HG03066 (cell line): ENCODE results near the gene KCNMB1.

Source experiments
- ATAC-seq: cut with Tn5 transposase; IDR thresholded peaks from one replicate; pipeline ENCODE4 v1.9.1; 2021; ENCODE audit warnings: low read depth; ENCODE audit not compliant: unreplicated experiment

Gene KCNMB1

GRCh38 chr5:170416526-170416925 lies 27.4 kb upstream of the KCNMB1 start:
- ATAC-seq: no peak

DNA sequence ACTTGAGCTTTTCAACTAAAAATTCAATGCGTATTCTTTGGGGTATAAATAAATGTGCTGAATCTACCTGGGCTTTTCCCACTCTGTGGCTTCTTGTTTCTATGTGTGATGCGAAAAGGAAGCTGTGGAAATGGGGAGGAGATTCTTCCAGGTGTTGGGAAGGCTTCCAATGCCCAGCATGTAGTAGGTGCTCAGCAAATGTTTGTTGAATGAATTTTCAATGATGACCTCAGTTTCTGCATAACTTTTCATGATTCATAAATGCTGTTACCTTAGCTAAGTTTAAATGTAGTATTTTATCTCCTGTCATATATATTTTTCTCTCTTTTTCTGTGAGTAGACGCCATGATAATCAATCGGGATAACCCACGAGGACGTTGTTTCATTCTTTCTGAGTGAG lies 25.6 kb upstream of the KCNMB1 start:
- ATAC-seq: no peak

- no peak for ATAC-seq
Observed at GRCh38 chr5:170413897-170414296, 24.7 kb upstream of the KCNMB1 start.

DNA sequence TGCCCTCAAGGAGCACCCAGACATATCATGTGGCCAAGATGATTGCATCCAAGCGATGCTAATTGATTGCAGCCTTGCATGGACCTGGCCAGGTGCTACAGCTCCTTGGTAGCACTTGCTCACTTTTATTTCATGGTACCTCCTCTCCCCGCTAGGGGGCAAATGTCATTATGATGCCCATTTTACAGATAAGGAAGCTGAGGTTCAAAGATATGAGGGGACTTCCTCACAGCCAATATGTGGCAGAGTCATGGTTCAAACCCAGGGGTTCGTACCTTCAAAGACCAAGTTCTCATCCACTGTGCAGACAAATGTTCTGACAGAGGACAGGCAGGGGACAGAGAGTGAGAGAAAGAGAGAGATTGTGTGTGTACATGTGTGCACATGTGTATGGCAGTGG lies 21.9 kb upstream of the KCNMB1 start:
- ATAC-seq: no peak

DNA sequence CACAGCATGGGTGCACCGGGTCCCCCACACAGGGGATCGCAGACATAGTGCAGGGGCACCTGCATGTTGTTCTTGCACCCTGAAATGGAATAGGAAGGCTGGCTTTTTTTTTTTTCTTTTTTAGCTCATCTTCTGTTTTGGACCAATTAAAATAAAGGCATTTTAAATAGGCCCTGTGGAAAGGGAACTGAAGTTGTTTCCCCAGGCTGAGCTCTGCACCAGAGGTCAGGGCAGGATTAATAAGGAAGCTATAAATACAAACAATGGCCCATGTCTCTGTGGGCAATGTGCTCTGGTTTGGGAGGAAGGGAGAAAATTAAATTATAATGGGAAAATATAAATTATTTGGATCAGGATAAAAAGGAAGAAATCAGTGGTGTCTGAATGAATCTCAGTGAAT lies 21.2 kb upstream of the KCNMB1 start:
- no peak for ATAC-seq

DNA sequence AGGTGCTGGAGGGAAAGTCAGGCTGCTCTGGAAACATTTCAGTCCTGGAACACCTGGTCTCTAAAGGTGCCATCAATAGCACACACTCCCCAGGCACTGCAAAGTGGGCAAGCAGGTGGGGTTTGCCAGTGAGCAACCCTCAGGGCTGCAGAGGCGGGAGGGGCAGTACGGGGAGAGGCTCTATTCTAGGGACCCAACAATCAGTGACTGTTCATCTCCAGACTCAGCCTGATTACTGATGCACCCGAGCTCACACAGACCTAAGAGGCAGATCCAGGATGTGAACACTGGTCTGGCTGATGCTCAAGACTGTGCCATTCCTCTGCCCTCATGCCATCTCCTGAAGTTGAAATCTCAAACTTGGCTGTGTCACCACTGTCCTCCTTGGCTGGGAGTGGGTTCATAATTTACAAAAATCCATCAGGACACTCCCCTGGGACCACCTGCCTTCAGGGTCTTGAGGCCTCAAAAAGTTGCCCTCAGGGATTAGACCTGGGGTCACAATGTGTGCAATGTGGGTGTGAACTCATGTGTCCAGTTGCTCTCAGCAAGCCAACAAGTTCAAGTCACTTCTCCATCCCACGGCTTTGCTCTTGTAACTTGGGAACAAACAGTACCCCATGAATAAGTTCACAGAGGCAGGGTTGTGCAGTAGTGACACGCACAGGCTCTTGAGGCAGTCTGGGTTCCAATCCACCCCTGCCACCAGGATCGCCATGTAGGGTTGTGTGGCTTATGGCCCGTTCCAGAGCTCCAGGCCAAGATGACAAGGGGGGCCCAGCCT lies 19.9 kb upstream of the KCNMB1 start:
- no peak for ATAC-seq

- no peak for ATAC-seq
Observed at GRCh38 chr5:170408226-170408625, 19.1 kb upstream of the KCNMB1 start.

DNA sequence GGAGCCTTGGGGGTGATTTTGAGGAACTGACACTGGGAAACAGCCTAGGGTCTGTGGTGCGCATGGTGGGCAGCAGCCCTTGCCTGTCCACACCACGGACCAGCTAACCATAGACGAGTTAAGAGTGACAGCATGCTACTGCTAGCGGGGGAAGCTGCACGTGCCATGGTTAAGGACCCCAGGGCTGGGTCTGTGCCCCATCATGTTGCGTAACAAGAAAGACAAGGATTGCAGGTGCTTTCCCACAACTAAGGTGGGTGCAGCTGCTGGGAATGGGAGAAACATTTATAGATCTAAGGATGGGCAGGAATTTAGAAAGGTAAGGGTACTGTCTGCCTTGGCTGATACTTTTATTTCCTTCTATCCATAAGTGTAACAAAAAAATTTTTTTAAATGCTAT lies 17.9 kb upstream of the KCNMB1 start:
- no peak for ATAC-seq

- no peak for ATAC-seq
Observed at GRCh38 chr5:170405817-170406216, 16.6 kb upstream of the KCNMB1 start.

DNA sequence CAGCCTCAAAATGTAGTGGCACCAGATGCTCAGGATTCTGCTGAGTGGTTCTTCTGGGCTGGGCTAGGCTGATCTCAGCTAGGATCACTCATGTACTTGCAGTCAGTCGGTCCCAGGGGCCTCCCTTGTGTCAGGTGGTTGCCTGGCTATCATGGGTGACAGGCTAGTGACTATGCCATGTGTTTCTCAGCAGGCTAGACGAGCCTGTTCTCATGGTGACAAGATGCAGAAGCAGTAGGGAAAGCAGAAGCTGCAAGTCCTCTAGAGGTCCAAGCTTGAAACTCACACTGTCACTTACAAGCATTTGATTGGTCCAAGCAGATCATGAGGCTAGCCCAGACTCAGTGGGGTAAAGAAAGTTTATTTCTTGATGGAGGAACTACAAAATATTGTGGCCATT lies 15.2 kb upstream of the KCNMB1 start:
- no peak for ATAC-seq

GRCh38 chr5:170403675-170404074 lies 14.5 kb upstream of the KCNMB1 start:
- ATAC-seq: no peak

- ATAC-seq: no peak
Observed at GRCh38 chr5:170402508-170402907, 13.3 kb upstream of the KCNMB1 start.

GRCh38 chr5:170397059-170397458 lies 7.9 kb upstream of the KCNMB1 start:
- no peak for ATAC-seq

DNA sequence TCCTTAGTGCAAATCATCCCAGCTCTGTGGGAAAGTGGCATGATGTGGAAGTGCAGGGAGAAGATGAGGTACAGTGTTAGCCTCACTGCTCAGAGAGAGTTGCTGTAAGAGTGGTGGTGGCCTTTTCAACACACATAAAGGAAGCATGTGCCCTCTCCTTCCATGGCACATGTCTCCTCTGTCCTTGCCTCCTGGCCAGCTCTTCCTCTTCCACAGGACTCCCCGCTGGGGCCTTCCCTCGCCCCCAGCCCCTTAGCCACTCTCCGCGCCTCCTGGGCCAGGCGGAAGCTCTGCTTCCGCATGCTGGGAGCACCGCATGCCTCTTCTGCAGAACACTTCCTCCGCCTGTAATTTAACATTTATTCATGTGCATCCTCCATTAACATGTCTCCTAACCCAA lies 4.8 kb upstream of the KCNMB1 start:
- ATAC-seq: no peak

DNA sequence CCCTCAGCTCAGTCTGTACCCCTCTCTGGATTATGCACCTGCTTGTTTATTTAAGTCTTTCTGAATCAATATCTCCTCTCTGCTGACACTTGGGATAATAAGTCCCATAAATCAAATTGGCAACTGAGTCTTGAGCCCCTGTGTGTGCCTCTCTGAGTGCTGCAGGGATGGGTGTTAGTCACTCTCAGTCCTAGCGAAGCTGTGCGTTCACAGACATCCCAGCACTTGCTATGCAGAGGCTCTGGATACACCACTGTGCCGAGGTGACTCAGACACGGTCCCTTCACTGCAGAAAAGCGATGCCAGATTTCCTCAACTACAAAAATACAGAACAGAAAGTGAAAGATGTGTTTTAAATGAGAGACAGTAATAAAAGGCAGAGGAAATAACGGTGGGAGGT lies 4.1 kb upstream of the KCNMB1 start:
- no peak for ATAC-seq

DNA sequence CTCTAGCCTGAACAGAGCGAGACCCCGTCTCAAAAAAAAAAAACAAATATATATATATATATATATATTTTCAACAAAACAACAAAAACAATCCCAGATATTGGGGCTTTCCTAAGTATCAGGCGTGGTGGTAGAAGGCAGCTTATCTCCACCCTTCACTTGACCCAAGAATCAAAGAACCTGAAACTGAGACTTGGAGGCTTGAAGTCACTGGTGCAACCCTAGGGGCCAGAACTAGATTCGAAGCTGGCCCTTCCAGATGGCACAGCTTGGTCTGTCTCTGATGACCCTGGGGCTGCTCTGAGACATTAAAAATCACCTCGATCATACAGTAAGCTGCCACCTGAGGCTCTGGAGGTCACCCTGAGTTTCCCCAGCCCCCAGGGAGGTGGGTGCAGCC lies 1.3 kb upstream of the KCNMB1 start:
- no peak for ATAC-seq

- ATAC-seq: no peak
Observed at GRCh38 chr5:170389550-170389892, 354 bp upstream of the KCNMB1 start.

DNA sequence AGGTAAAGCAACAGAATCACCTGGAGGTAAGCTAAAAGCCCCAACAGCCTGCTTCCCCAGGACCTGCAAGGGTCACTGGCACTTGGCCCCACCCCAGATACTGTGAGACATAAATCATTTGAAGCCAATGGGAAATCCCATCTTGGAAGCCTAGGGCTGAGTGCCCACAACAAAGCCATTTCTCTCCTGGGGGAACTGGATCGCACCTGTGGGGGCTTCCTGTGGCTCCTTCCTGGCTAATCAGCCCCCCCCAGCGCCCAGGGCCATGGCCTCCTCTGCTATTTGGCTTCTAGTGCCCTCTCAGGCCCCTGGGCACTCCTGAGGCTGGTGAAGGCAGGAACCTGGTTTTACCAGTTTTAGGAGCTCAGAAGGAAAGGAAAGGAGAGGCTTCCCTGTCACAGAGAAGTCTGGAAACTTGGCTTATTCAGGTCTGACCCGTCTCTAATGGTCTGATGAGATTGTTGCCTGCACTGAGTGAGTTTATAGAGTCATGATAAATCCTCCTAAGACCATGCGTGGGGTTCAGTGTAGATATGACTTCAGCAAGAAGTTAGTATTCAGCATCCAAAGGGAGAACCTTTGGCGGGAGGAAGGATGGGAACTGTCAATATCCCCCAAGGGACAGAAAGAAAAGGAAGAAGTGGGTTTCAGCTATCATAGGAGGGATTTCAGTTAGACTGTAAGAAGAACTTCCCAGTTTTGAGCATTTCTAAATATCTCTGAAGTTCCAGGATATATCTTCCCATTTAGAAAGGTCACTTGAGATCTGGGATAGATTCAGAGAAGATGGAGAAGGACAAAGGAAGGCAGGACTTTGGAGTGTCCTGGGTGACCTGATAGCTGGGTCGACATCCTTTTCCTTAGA lies 1.2 kb downstream of the KCNMB1 start:
- no peak for ATAC-seq

- no peak for ATAC-seq
Observed at GRCh38 chr5:170386743-170387395, 2.3 kb downstream of the KCNMB1 start.

DNA sequence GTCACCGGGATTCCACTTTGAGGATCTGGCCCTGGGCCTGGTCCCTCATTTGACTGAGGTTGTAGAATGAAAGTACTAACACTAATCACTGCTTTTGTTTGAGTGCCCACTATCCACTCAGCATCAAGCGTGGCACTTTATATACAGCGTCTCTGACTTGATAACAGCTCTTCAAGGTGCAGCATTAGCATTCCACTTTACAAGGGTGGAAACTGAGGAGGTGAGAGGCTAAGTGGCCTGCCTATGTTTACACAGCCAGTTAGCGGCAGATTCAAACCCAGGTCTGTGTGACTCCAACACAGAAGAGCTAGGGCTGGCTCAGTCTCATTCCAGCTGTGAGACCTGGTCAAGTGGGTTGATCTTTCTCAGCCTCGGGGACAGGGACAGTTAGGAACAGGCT lies 5.9 kb downstream of the KCNMB1 start:
- no peak for ATAC-seq

DNA sequence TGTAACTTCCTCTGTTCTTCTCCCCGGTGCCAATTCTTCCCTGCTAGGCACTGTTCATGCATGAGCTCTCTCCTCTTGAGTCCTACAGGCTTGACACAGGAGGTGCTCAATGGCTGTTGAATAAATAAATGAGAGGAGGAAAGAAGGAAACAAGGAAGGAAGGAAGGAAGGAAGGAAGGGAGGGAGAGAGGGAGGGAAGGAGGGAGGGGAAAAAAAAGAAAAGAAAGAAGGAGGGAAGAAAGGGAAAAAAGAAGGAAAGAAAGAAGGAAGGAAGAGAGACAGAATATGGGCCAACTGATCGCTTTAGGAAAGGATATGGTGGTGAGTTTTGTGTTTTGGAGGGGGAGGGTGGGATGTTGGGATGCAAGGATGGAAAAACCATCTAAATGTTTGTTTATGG lies 6.4 kb downstream of the KCNMB1 start:
- no peak for ATAC-seq
